IMR-90 (cell line): ENCODE data around the gene PACS1. TPM values are rescaled to one million over a fixed set of nuclear protein-coding genes. Genes with fewer than 3 reads are reported as not detected.

Experiments used
- ATAC-seq: fragments of 200-7000 bp; cut with Tn5 transposase; 2 replicates; pipeline ENCODE4 v1.9.1; 2020; ENCODE audit warnings: low read depth, mild to moderate bottlenecking, moderate library complexity
- BruUV-seq: library from RNA; stranded (reverse); fragments of 400-500 nt; replicated peaks from 2 replicates; lab custom pipeline; 2021; lab: Mats Ljungman, UMichigan
- CTCF ChIA-PET: fragments of 300-600 bp; formaldehyde crosslinking; extraction: SDS; loops from one replicate; lab custom pipeline; 2021; ENCODE audit warnings: antibody characterized with exemption; lab: Yijun Ruan, JAX
- POLR2A ChIA-PET: fragments of 300-600 bp; sonication (Branson Sonifier 250); formaldehyde crosslinking; loops from one replicate; lab custom pipeline; 2022; ENCODE audit warnings: antibody characterized with exemption; ENCODE audit not compliant: unreplicated experiment; lab: Charles Lee
- DNase-seq: peaks from one replicate; pipeline ENCODE4 v3.0.0; 2013
- H2AFZ ChIP-seq: replicated peaks from 2 replicates; pipeline ENCODE3; 2013; ENCODE audit warnings: low read length, mild to moderate bottlenecking; ENCODE audit not compliant: poor library complexity
- H2AK5ac ChIP-seq: 2 replicates; pipeline ENCODE4 v1.6.1; 2013; ENCODE audit warnings: low read depth, low read length, inconsistent platforms
- H2AK9ac ChIP-seq: replicated peaks from 2 replicates; pipeline ENCODE3; 2013; ENCODE audit warnings: mild to moderate bottlenecking, low read depth, low read length, moderate library complexity; ENCODE audit not compliant: poor library complexity
- H2BK120ac ChIP-seq: 2 replicates; pipeline ENCODE4 v1.6.1; 2013; ENCODE audit warnings: low read depth, low read length, inconsistent platforms
- H2BK15ac ChIP-seq: 3 replicates; pipeline ENCODE4 v1.6.1; 2013; ENCODE audit warnings: low read depth, low read length, inconsistent platforms
- H2BK20ac ChIP-seq: 2 replicates; pipeline ENCODE4 v1.6.1; 2013; ENCODE audit warnings: low read depth, mild to moderate bottlenecking, inconsistent platforms, low read length, moderate library complexity
- H2BK5ac ChIP-seq: 2 replicates; pipeline ENCODE4 v1.6.1; 2013; ENCODE audit warnings: mild to moderate bottlenecking, low read depth, low read length, inconsistent platforms; ENCODE audit not compliant: poor library complexity, severe bottlenecking
- H3K14ac ChIP-seq: replicated peaks from 2 replicates; pipeline ENCODE4 v1.6.1; 2013; ENCODE audit warnings: low read depth, low read length, inconsistent platforms
- H3K18ac ChIP-seq: 2 replicates; pipeline ENCODE4 v1.6.1; 2013; ENCODE audit warnings: low read depth, low read length, control low read depth
- H3K23ac ChIP-seq: 2 replicates; pipeline ENCODE4 v1.6.1; 2013; ENCODE audit warnings: low read depth, low read length, inconsistent platforms
- H3K27ac ChIP-seq: 2 replicates; pipeline ENCODE4 v1.5.1; 2013; ENCODE audit warnings: mild to moderate bottlenecking, control low read depth, low read length; ENCODE audit not compliant: insufficient read depth
- H3K27me3 ChIP-seq: 2 replicates; pipeline ENCODE4 v1.6.1; 2013; ENCODE audit warnings: low read length; ENCODE audit not compliant: control insufficient read depth, insufficient read depth
- H3K36me3 ChIP-seq: 2 replicates; pipeline ENCODE4 v1.6.1; 2013; ENCODE audit warnings: low read length, mixed read lengths; ENCODE audit not compliant: control insufficient read depth, insufficient read depth
- H3K4ac ChIP-seq: 2 replicates; pipeline ENCODE4 v1.6.1; 2013; ENCODE audit warnings: low read depth, low read length, inconsistent platforms
- H3K4me1 ChIP-seq: 2 replicates; pipeline ENCODE4 v1.6.1; 2013; ENCODE audit warnings: low read length, mixed read lengths; ENCODE audit not compliant: control insufficient read depth, insufficient read depth
- H3K4me2 ChIP-seq: 2 replicates; pipeline ENCODE4 v1.6.1; 2013; ENCODE audit warnings: low read depth, mild to moderate bottlenecking, control low read depth, low read length, moderate library complexity
- H3K4me3 ChIP-seq: 2 replicates; pipeline ENCODE4 v1.5.1; 2013; ENCODE audit warnings: low read depth, mild to moderate bottlenecking, control low read depth, low read length, moderate library complexity; ENCODE audit not compliant: insufficient read depth
- H3K56ac ChIP-seq: 2 replicates; pipeline ENCODE4 v1.6.1; 2013; ENCODE audit warnings: low read length, inconsistent platforms; ENCODE audit not compliant: insufficient read depth; ENCODE audit errors: extremely low read depth
- H3K79me1 ChIP-seq, 2 experiments: 2 replicates each; pipeline ENCODE4 v1.6.1; 2013; ENCODE audit warnings: low read length in 2 of 2, inconsistent platforms in 1 of 2, low read depth in 1 of 2
- H3K9ac ChIP-seq: 2 replicates; pipeline ENCODE4 v1.6.1; 2013; ENCODE audit warnings: low read depth, low read length, control low read depth
- H3K9me1 ChIP-seq: 2 replicates; pipeline ENCODE4 v1.6.1; 2013; ENCODE audit warnings: low read length, inconsistent platforms; ENCODE audit not compliant: insufficient read depth
- H3K9me3 ChIP-seq: 2 replicates; pipeline ENCODE4 v1.6.1; 2013; ENCODE audit warnings: low read length; ENCODE audit not compliant: control insufficient read depth, insufficient read depth
- H4K20me1 ChIP-seq: 2 replicates; pipeline ENCODE4 v1.6.1; 2013; ENCODE audit warnings: low read length, inconsistent platforms; ENCODE audit not compliant: insufficient read depth
- H4K5ac ChIP-seq: 2 replicates; pipeline ENCODE4 v1.6.1; 2013; ENCODE audit warnings: mild to moderate bottlenecking, low read depth, low read length, control low read depth
- H4K8ac ChIP-seq, 2 experiments: 2 replicates each; pipeline ENCODE4 v1.6.1; 2013; ENCODE audit warnings: low read depth in 2 of 2, low read length in 2 of 2, control low read depth in 1 of 2, inconsistent platforms in 1 of 2
- H4K91ac ChIP-seq: 2 replicates; pipeline ENCODE4 v1.6.1; 2013; ENCODE audit warnings: low read depth, low read length, inconsistent platforms; ENCODE audit not compliant: insufficient read depth
- MAZ ChIP-seq: IDR thresholded peaks from 2 replicates; pipeline ENCODE4 v1.6.1; 2012; ENCODE audit warnings: low read depth, mild to moderate bottlenecking, low read length, improper control_type of control experiment, moderate library complexity, borderline replicate concordance
- WGBS, 2 experiments: methylation state at CpG; one replicate each; pipeline versions ENCODE4 v1.1.5 to v1.1.7; 2013; ENCODE audit warnings: missing lambda C conversion rate in 2 of 2; ENCODE audit not compliant: insufficient read length in 1 of 2; ENCODE audit errors: extremely low coverage in 2 of 2; 5-methylcytosine and 5-hydroxymethylcytosine counted together
- dilution Hi-C: fragments of 300-500 bp; cut with HindIII; formaldehyde crosslinking; loops from one replicate; pipeline ENCODE4 v1.14.3; 2018; ENCODE audit warnings: low sequenced_read_pairs; ENCODE audit not compliant: unreplicated experiment
- in situ Hi-C: fragments of 300-500 bp; cut with MboI; formaldehyde crosslinking; loops from 3 replicates; pipeline ENCODE4 v1.14.3; 2019; ENCODE audit warnings: low sequenced_read_pairs, inconsistent platforms, mixed read lengths
- intact Hi-C: fragments of 100-400 bp; cut with micrococcal nuclease; formaldehyde crosslinking; loops from 2 replicates; pipeline ENCODE4 v1.10.0; 2022
- polyA plus RNA-seq, 3 experiments: library from polyadenylated mRNA; depleted of rRNA; stranded (reverse); fragments of >200 nt; gene quantifications; 2 replicates each; pipeline ENCODE4 v1.2.3, GENCODE V29; 2012; ENCODE audit warnings: low replicate concordance in 1 of 3
- total RNA-seq: library from RNA; depleted of rRNA; stranded (reverse); fragments of >200 nt; gene quantifications from 2 replicates; pipeline ENCODE4 v1.2.3, GENCODE V29; 2012

Gene PACS1
- total and polyA plus RNA-seq, 2 of the 4 experiments (the other 2 are of a cell fraction), result 7.3 to 32.0 TPM

GRCh38 chr11:66230156-66230555 is 160.1 kb downstream of the PACS1 start:
- Histone ChIP-seq H3K4ac (no peak overlapping the region), H3K9me1 (no peaks in the 10 kb centered on the region; the same call in 1 of the 2 replicates), H4K91ac (no peak overlapping the region), H2AK9ac (no peak overlapping the region), H4K8ac (no peak overlapping the region), H2BK15ac (no peak overlapping the region), H3K18ac (no peak overlapping the region), H3K9me3 (no peaks in the 10 kb centered on the region), H3K23ac (no peak overlapping the region), H2AFZ (no peak overlapping the region), H3K79me1 (no peaks in the 10 kb centered on the region), H2BK5ac (no peak overlapping the region), H3K4me1 (no peaks in the 10 kb centered on the region), H3K4me2 (no peak overlapping the region), H3K9ac (no peak overlapping the region), H3K56ac (no peak overlapping the region), H3K27me3 (no peaks in the 10 kb centered on the region), H4K20me1 (no peaks in the 10 kb centered on the region), H3K4me3 (no peak overlapping the region), H2AK5ac (no peak overlapping the region), H3K27ac (no peak overlapping the region), H3K14ac (no peak overlapping the region), H3K36me3 (peaks cover 52% of the 10 kb centered on the region), H4K5ac (no peak overlapping the region), H2BK120ac (no peak overlapping the region), H2BK20ac (no peak overlapping the region)
- ChIA-PET CTCF (no interaction called here), POLR2A (no interaction called here)
- DNase-seq (no peak), ATAC-seq (no peak)
- BruUV-seq, result no TSS peak
- TF ChIP-seq MAZ, result no peak
- WGBS, 2 experiments, result 88% methylated on average over 1 of the region's 6 CpGs; no CpG with 5 or more reads in 1 of the 2 experiments
- intact Hi-C loops (no loop called here), in situ Hi-C loops (no loop called here), dilution Hi-C loops (no loop called here)
